HG03139 (cell line): ENCODE data around the gene NF2.

Source experiments
- ATAC-seq: cut with Tn5 transposase; IDR thresholded peaks from one replicate; pipeline ENCODE4 v1.9.1; 2021; ENCODE audit not compliant: unreplicated experiment

Gene NF2

GRCh38 chr22:29629903-29630516 lies 26.6 kb downstream of the NF2 start:
- ATAC-seq: no peak

- no peak for ATAC-seq
Measured at GRCh38 chr22:29630987-29631386, 27.6 kb downstream of the NF2 start.

GRCh38 chr22:29631725-29632124 lies 28.3 kb downstream of the NF2 start:
- no peak for ATAC-seq

GRCh38 chr22:29632672-29633071 lies 29.2 kb downstream of the NF2 start:
- ATAC-seq: no peak

- ATAC-seq: no peak
Measured at GRCh38 chr22:29633514-29634312, 30.3 kb downstream of the NF2 start.

- no peak for ATAC-seq
Measured at GRCh38 chr22:29634847-29635246, 31.4 kb downstream of the NF2 start.

- no peak for ATAC-seq
Measured at GRCh38 chr22:29635734-29636357, 32.4 kb downstream of the NF2 start.

GRCh38 chr22:29636751-29637150 lies 33.3 kb downstream of the NF2 start:
- ATAC-seq: no peak

GRCh38 chr22:29637181-29637580 lies 33.7 kb downstream of the NF2 start:
- ATAC-seq: no peak

- no peak for ATAC-seq
Measured at GRCh38 chr22:29638678-29639077, 35.2 kb downstream of the NF2 start.

- no peak for ATAC-seq
Measured at GRCh38 chr22:29639096-29639495, 35.7 kb downstream of the NF2 start.

- no peak for ATAC-seq
Measured at GRCh38 chr22:29641042-29641699, 37.7 kb downstream of the NF2 start.

- ATAC-seq: no peak
Measured at GRCh38 chr22:29641700-29642330, 38.4 kb downstream of the NF2 start.

- ATAC-seq: no peak
Measured at GRCh38 chr22:29642694-29643093, 39.3 kb downstream of the NF2 start.

GRCh38 chr22:29647954-29648737 lies 44.7 kb downstream of the NF2 start:
- ATAC-seq: no peak

- ATAC-seq: no peak
Measured at GRCh38 chr22:29650370-29650769, 46.9 kb downstream of the NF2 start.

GRCh38 chr22:29651652-29652051 lies 48.2 kb downstream of the NF2 start:
- no peak for ATAC-seq

- ATAC-seq: no peak
Measured at GRCh38 chr22:29654420-29654819, 51.0 kb downstream of the NF2 start.

- ATAC-seq: no peak
Measured at GRCh38 chr22:29654882-29655281, 51.4 kb downstream of the NF2 start.

- no peak for ATAC-seq
Measured at GRCh38 chr22:29658176-29658575, 54.7 kb downstream of the NF2 start.
